Thyroid gland (tissue), 4 donors: ENCODE results near the gene TUBGCP3. TPM values are rescaled to one million over a fixed set of nuclear protein-coding genes. Genes with fewer than 3 reads are reported as not detected.

Source experiments
- DNase-seq, 2 donors: peaks; one replicate each; pipeline ENCODE4 v3.0.0-alpha.2; 2019
- H3K27ac ChIP-seq, 3 donors: fragments of 200-600 bp; sonication (generic); 1 replicate in 2 of 3; 2 replicates in 1 of 3; pipeline ENCODE4 v1.5.1; 2016 to 2019; ENCODE audit warnings: mild to moderate bottlenecking in 1 of 3, moderate library complexity in 1 of 3
- H3K27me3 ChIP-seq: fragments of 200-600 bp; sonication (generic); one replicate; pipeline ENCODE4 v1.5.1; 2019
- H3K36me3 ChIP-seq, 2 donors: fragments of 200-600 bp; sonication (generic); one replicate each; pipeline ENCODE4 v1.5.1; 2016 to 2019
- H3K4me1 ChIP-seq, 2 donors: fragments of 200-600 bp; sonication (generic); one replicate each; pipeline ENCODE4 v1.5.1; 2017 to 2019
- H3K4me3 ChIP-seq, 3 donors: fragments of 200-600 bp; sonication (generic); replicated peaks in 1 of 3; 1 replicate in 2 of 3; 2 replicates in 1 of 3; pipeline ENCODE4 v1.5.1; 2016; ENCODE audit warnings: mild to moderate bottlenecking in 1 of 3
- H3K9me3 ChIP-seq: fragments of 200-600 bp; sonication (generic); one replicate; pipeline ENCODE4 v1.5.1; 2017
- CTCF ChIP-seq, 6 experiments: fragments of 200-600 bp in 3 of 6; fragments of 450-650 bp in 3 of 6; sonication (generic) in 3 of 6; IDR thresholded peaks; one replicate each; pipeline ENCODE4 v1.5.1; 2016 to 2019; ENCODE audit warnings: antibody characterized with exemption in 6 of 6, mild to moderate bottlenecking in 2 of 6, inconsistent platforms in 1 of 6, moderate library complexity in 1 of 6
- POLR2A ChIP-seq, 2 donors: fragments of 450-650 bp; IDR thresholded peaks; one replicate each; pipeline ENCODE4 v1.6.1; 2017; ENCODE audit warnings: antibody characterized with exemption in 2 of 2, mild to moderate bottlenecking in 2 of 2, moderate library complexity in 1 of 2
- whole genome bisulfite sequencing, 2 donors: methylation state at CpG; one replicate each; pipeline ENCODE4 v1.1.5; 2017; 5-methylcytosine and 5-hydroxymethylcytosine counted together
- intact Hi-C: fragments of 100-400 bp; cut with DNase I; formaldehyde crosslinking; loops from one replicate; pipeline ENCODE4 v1.15.1; 2023
- total RNA-seq, 4 donors: library from RNA; depleted of rRNA; stranded (reverse); fragments of >200 nt; gene quantifications; one replicate each; pipeline ENCODE4 v1.2.3, GENCODE V29; 2016

TUBGCP3 gene
- total RNA-seq, 4 donors from 2014 or later: 27.4 to 49.1 (median 36.0) TPM

GRCh38 chr13:112626124-112626523, 38.2 kb upstream of the TUBGCP3 start:
- intact Hi-C loops: no loop called here
- Histone ChIP-seq H3K9me3 (no peaks in the 10 kb centered on the region), H3K4me1 (no peaks in the 10 kb centered on the region), H3K36me3 (no peaks in the 10 kb centered on the region), H3K27me3 (no peaks in the 10 kb centered on the region), H3K27ac (no peak overlapping the region), H3K4me3 (no peak overlapping the region)
- 66 to 80% methylated on average over 5 to 8 of the region's 8 CpGs for WGBS, 2 donors
- TF ChIP-seq POLR2A (IDR thresholded peaks at IDR 0.05) (no peak), CTCF (IDR thresholded peaks at IDR 0.05) (no peak)
- no peak for DNase-seq

GRCh38 chr13:112625698-112626097, 37.7 kb upstream of the TUBGCP3 start:
- Histone ChIP-seq H3K4me3 (no peak overlapping the region), H3K4me1 (no peaks in the 10 kb centered on the region), H3K27ac (no peak overlapping the region), H3K36me3 (no peaks in the 10 kb centered on the region), H3K9me3 (no peaks in the 10 kb centered on the region), H3K27me3 (no peaks in the 10 kb centered on the region)
- intact Hi-C loops: no loop called here
- DNase-seq: no peak
- TF ChIP-seq CTCF (IDR thresholded peaks at IDR 0.05) (no peak), POLR2A (IDR thresholded peaks at IDR 0.05) (no peak)
- 82 to 89% methylated on average over 8 of the region's 8 CpGs for WGBS, 2 donors

GRCh38 chr13:112624602-112625430, 36.9 kb upstream of the TUBGCP3 start:
- WGBS, 2 donors: 88 to 94% methylated on average over 19 of the region's 19 CpGs

GRCh38 chr13:112624040-112624439, 36.1 kb upstream of the TUBGCP3 start:
- intact Hi-C loops: no loop called here

More at GRCh38 chr13:112624602-112625430, 36.9 kb upstream of the TUBGCP3 start:
- no peak for DNase-seq
- Histone ChIP-seq H3K36me3 (no peaks in the 10 kb centered on the region), H3K27ac (no peak overlapping the region), H3K27me3 (no peaks in the 10 kb centered on the region), H3K4me3 (no peak overlapping the region), H3K4me1 (no peaks in the 10 kb centered on the region), H3K9me3 (no peaks in the 10 kb centered on the region)
- intact Hi-C loops: no loop called here
- TF ChIP-seq CTCF (IDR thresholded peaks at IDR 0.05) (no peak), POLR2A (IDR thresholded peaks at IDR 0.05) (no peak)

More at GRCh38 chr13:112624040-112624439, 36.1 kb upstream of the TUBGCP3 start:
- Histone ChIP-seq H3K9me3 (no peaks in the 10 kb centered on the region), H3K27ac (no peak overlapping the region), H3K4me1 (no peaks in the 10 kb centered on the region), H3K4me3 (no peak overlapping the region), H3K36me3 (no peaks in the 10 kb centered on the region), H3K27me3 (no peaks in the 10 kb centered on the region)
- no peak for DNase-seq
- no peak for TF ChIP-seq POLR2A (IDR thresholded peaks at IDR 0.05)
- no peak for TF ChIP-seq CTCF (IDR thresholded peaks at IDR 0.05)
- WGBS, 2 donors: 72 to 76% methylated on average over 8 to 9 of the region's 16 CpGs
